ENCODE data around the gene MRPS17.

- TF ChIP-seq, protein P1, sequence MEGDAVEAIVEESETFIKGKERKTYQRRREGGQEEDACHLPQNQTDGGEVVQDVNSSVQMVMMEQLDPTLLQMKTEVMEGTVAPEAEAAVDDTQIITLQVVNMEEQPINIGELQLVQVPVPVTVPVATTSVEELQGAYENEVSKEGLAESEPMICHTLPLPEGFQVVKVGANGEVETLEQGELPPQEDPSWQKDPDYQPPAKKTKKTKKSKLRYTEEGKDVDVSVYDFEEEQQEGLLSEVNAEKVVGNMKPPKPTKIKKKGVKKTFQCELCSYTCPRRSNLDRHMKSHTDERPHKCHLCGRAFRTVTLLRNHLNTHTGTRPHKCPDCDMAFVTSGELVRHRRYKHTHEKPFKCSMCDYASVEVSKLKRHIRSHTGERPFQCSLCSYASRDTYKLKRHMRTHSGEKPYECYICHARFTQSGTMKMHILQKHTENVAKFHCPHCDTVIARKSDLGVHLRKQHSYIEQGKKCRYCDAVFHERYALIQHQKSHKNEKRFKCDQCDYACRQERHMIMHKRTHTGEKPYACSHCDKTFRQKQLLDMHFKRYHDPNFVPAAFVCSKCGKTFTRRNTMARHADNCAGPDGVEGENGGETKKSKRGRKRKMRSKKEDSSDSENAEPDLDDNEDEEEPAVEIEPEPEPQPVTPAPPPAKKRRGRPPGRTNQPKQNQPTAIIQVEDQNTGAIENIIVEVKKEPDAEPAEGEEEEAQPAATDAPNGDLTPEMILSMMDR (IDR thresholded peaks at IDR 0.05): no peak
- no peak for TF ChIP-seq POLR2A (IDR thresholded peaks at IDR 0.05; ENCODE audit: low read depth)
- no peak for TF ChIP-seq POLR2AphosphoS5 (IDR thresholded peaks at IDR 0.05)
- no peak for TF ChIP-seq EP300 (IDR thresholded peaks at IDR 0.05)
These were observed 26.2 kb downstream of the MRPS17 start for GRCh38 chr7:55977831-55978230.

Data from esophagus muscularis mucosa (tissue), 4 donors.